Endothelial cell of umbilical vein (primary cell): ENCODE data around the gene GNGT2. TPM values are rescaled to one million over a fixed set of nuclear protein-coding genes. Genes with fewer than 3 reads are reported as not detected.
"Not testable (repeated sequence)": the region's sequence is repeated elsewhere in the genome, so short reads cannot be mapped to it uniquely, and the experiment has no call there.

Experiments used
- BruUV-seq: library from RNA; stranded (reverse); fragments of 400-500 nt; replicated peaks from 2 replicates; lab custom pipeline; 2021; lab: Mats Ljungman, UMichigan
- CTCF ChIA-PET: fragments of 300-600, 350-600 bp; sonication (Branson Sonifier 250); formaldehyde crosslinking; loops from one replicate; lab custom pipeline; 2021; ENCODE audit warnings: antibody characterized with exemption, inconsistent platforms; lab: Charles Lee
- POLR2A ChIA-PET: fragments of 300-600, 350-600 bp; sonication (Branson Sonifier 250); formaldehyde crosslinking; loops from one replicate; lab custom pipeline; 2021; ENCODE audit warnings: antibody characterized with exemption, inconsistent platforms; lab: Charles Lee
- DNase-seq: peaks from one replicate; pipeline ENCODE4 v3.0.0-alpha.2; 2011; ENCODE audit warnings: low read depth, low spot score
- FAIRE-seq: peaks from 2 replicates; lab custom pipeline; 2011; peaks lifted over from hg19 to GRCh38; lab: Jason Lieb, UNC
- H2AFZ ChIP-seq: 2 replicates; pipeline ENCODE4 v1.6.0; 2012; ENCODE audit warnings: low read depth, low read length, control low read depth, inconsistent platforms
- H3K27ac ChIP-seq: 2 replicates; pipeline ENCODE4 v1.5.1; 2011; ENCODE audit warnings: low read depth, mild to moderate bottlenecking, control low read depth, low read length, moderate library complexity; ENCODE audit not compliant: insufficient read depth
- H3K27me3 ChIP-seq, 2 experiments: 2 replicates each; pipeline versions ENCODE4 v1.6.0 to v1.6.1; 2011; ENCODE audit warnings: low read length in 2 of 2, mixed read lengths in 1 of 2; ENCODE audit not compliant: control insufficient read depth in 2 of 2, insufficient read depth in 2 of 2
- H3K36me3 ChIP-seq, 2 experiments: 2 replicates in 1 of 2; 3 replicates in 1 of 2; pipeline ENCODE4 v1.5.1; 2011; ENCODE audit warnings: low read length in 2 of 2, mild to moderate bottlenecking in 1 of 2, moderate library complexity in 1 of 2; ENCODE audit not compliant: control insufficient read depth in 2 of 2, insufficient read depth in 2 of 2; ENCODE audit errors: extremely low read depth in 1 of 2
- H3K4me1 ChIP-seq: 3 replicates; pipeline ENCODE4 v1.5.1; 2011; ENCODE audit warnings: mild to moderate bottlenecking, low read length; ENCODE audit not compliant: control insufficient read depth, insufficient read depth; ENCODE audit errors: extremely low read depth
- H3K4me2 ChIP-seq: 2 replicates; pipeline ENCODE4 v1.6.1; 2011; ENCODE audit warnings: low read length, control low read depth, mixed read lengths; ENCODE audit not compliant: insufficient read depth
- H3K4me3 ChIP-seq, 3 experiments: fragments of 200-600 bp in 1 of 3; sonication (generic), shearing (Covaris generic) in 1 of 3; replicated peaks in 1 of 3; 2 replicates each; pipeline ENCODE4 v1.5.1; 2011 to 2016; ENCODE audit warnings: control low read depth in 3 of 3, low read length in 3 of 3, mild to moderate bottlenecking in 2 of 3, inconsistent platforms in 1 of 3, low read depth in 1 of 3, moderate library complexity in 1 of 3; ENCODE audit not compliant: insufficient read depth in 1 of 3
- H3K79me2 ChIP-seq: 2 replicates; pipeline ENCODE4 v1.6.0; 2012; ENCODE audit warnings: low read length, inconsistent platforms; ENCODE audit not compliant: control insufficient read depth, insufficient read depth
- H3K9ac ChIP-seq: replicated peaks from 2 replicates; pipeline ENCODE3; 2011; ENCODE audit warnings: low read length, control low read depth; ENCODE audit not compliant: insufficient read depth; ENCODE audit errors: extremely low read depth
- H3K9me1 ChIP-seq: replicated peaks from 3 replicates; pipeline ENCODE4 v1.6.0; 2011; ENCODE audit warnings: mild to moderate bottlenecking, low read length; ENCODE audit not compliant: control insufficient read depth, insufficient read depth; ENCODE audit errors: extremely low read depth
- H3K9me3 ChIP-seq: replicated peaks from 2 replicates; pipeline ENCODE4 v1.5.1; 2012; ENCODE audit warnings: low read length, inconsistent platforms; ENCODE audit not compliant: control insufficient read depth, insufficient read depth
- H4K20me1 ChIP-seq: replicated peaks from 2 replicates; pipeline ENCODE3; 2011; ENCODE audit warnings: mild to moderate bottlenecking, low read length; ENCODE audit not compliant: control insufficient read depth, insufficient read depth; ENCODE audit errors: extremely low read depth
- FOS ChIP-seq: IDR thresholded peaks from 2 replicates; pipeline ENCODE4 v1.6.1; 2011; ENCODE audit warnings: mild to moderate bottlenecking, low read length, moderate library complexity, borderline replicate concordance; ENCODE audit not compliant: insufficient read depth
- dilution Hi-C: fragments of 300-500 bp; cut with MboI; formaldehyde crosslinking; loops from one replicate; pipeline ENCODE4 v1.15.0; 2019; ENCODE audit warnings: low sequenced_read_pairs; ENCODE audit not compliant: extremely low pct_ligation_motif_present
- intact Hi-C: fragments of 100-400 bp; cut with micrococcal nuclease; formaldehyde crosslinking; loops from one replicate; pipeline ENCODE4 v1.10.0; 2022
- polyA plus RNA-seq, 4 experiments: library from polyadenylated mRNA; depleted of rRNA in 3 of 4; stranded (reverse) in 3 of 4; unstranded in 1 of 4; fragments of >200 nt; gene quantifications; 2 replicates each; pipeline versions ENCODE4 v1.2.1 to v1.2.3, GENCODE V29; 2011 to 2012; ENCODE audit warnings: missing spikeins in 1 of 4
- total RNA-seq: library from RNA; stranded (reverse); gene quantifications from 2 replicates; pipeline ENCODE4 v1.2.3, GENCODE V29; 2021
- TF ChIP-seq, protein P1 (sequence below), 2 donors: IDR thresholded peaks; 1 replicate in 1 of 2; 2 replicates in 1 of 2; pipeline ENCODE4 v1.5.1; 2011; ENCODE audit warnings: low read length in 2 of 2, mild to moderate bottlenecking in 2 of 2, moderate library complexity in 2 of 2, control low read depth in 1 of 2, inconsistent platforms in 1 of 2, low read depth in 1 of 2; ENCODE audit not compliant: insufficient read depth in 1 of 2; ENCODE audit errors: extremely low read depth in 1 of 2

GNGT2 gene
- total and polyA plus RNA-seq, 2 donors (not counting 3 experiments of a cell fraction or from before 2014, with no cell fraction given) = 2.8 to 3.8 TPM

DNA sequence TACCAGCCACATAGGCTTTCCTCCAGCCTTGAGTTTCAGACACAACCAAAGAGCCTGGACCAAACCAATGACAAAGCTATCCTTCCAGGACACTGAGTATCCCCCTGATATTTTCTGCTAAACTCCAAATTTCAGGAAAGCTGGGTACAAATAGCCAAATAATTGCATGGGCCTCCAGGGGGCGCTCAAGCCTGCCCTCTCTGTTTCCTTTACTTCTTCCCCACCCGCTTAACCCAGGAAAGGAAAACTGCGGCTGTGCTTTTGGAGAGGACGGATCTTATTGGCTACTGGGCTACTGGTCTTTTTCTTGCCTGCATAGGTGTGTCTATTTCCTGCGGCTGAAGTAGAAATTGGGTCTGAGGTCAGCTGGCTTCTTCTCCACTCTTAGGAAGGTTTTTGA is 30.1 kb downstream of the GNGT2 start:
- TF ChIP-seq FOS = no peak
- TF ChIP-seq, protein P1, sequence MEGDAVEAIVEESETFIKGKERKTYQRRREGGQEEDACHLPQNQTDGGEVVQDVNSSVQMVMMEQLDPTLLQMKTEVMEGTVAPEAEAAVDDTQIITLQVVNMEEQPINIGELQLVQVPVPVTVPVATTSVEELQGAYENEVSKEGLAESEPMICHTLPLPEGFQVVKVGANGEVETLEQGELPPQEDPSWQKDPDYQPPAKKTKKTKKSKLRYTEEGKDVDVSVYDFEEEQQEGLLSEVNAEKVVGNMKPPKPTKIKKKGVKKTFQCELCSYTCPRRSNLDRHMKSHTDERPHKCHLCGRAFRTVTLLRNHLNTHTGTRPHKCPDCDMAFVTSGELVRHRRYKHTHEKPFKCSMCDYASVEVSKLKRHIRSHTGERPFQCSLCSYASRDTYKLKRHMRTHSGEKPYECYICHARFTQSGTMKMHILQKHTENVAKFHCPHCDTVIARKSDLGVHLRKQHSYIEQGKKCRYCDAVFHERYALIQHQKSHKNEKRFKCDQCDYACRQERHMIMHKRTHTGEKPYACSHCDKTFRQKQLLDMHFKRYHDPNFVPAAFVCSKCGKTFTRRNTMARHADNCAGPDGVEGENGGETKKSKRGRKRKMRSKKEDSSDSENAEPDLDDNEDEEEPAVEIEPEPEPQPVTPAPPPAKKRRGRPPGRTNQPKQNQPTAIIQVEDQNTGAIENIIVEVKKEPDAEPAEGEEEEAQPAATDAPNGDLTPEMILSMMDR (IDR thresholded peaks at IDR 0.05; ENCODE audit: extremely low read depth in 1 of 2, insufficient read depth in 1 of 2, low read depth in 1 of 2, low read length in 2 of 2) = peak; percentile 90 to 96
- H3K27ac ChIP-seq = no peak overlapping the region
- peak; percentile 95 for FAIRE-seq
- CTCF ChIA-PET = interaction anchor here (0.6 to 4.3 kb wide), 26 partner anchors 9 to 148 kb away, joined by 3 to 103 read pairs (median 5); partner anchors contain the start of gene PHOSPHO1
- H3K4me3 ChIP-seq = no peak overlapping the region
- no peak overlapping the region for H3K4me2 ChIP-seq
- intact Hi-C loops (loop anchor here (1.0 kb wide), 2 partner anchors 47 to 110 kb away; no protein-coding TSS in a partner anchor), dilution Hi-C loops (no loop called here)
- POLR2A ChIA-PET = interaction anchor here (0.7 kb wide), 1 partner anchor 15 kb away, joined by 8 read pairs; no protein-coding TSS in a partner anchor
- no peaks in the 10 kb centered on the region for H3K9me1 ChIP-seq
- DNase-seq = peak; percentile 63
- no TSS peak for BruUV-seq
- H3K79me2 ChIP-seq = no peaks in the 10 kb centered on the region
- H2AFZ ChIP-seq = no peak overlapping the region
- no peak overlapping the region for H3K9ac ChIP-seq
- H4K20me1 ChIP-seq = no peaks in the 10 kb centered on the region
- H3K27me3 ChIP-seq = no peaks in the 10 kb centered on the region
- H3K4me1 ChIP-seq = no peaks in the 10 kb centered on the region
- H3K9me3 ChIP-seq = no peaks in the 10 kb centered on the region
- no peaks in the 10 kb centered on the region for H3K36me3 ChIP-seq

DNA sequence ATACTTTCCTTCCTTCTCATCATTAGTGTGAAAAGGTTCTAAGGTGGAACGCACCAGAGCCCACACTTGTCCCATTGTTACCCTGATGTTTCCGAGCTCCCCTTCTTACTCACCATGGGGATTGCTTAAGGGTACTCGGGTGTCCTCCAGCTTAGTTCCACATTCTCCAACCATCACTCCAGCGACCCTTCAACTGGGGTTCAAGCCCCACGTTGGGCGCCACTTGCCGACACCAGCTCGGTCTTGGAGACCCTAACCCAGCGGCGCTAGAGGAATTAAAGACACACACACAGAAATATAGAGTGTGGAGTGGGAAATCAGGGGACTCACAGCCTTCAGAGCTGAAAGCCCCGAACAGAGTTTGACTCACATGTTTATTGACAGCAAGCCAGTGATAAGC is 34.4 kb downstream of the GNGT2 start:
- FAIRE-seq, H3K79me2 ChIP-seq, POLR2A ChIA-PET, H3K36me3 ChIP-seq, H3K4me2 ChIP-seq, intact Hi-C loops, H3K4me3 ChIP-seq, H3K4me1 ChIP-seq, H3K27me3 ChIP-seq, H2AFZ ChIP-seq, H3K9ac ChIP-seq, BruUV-seq, DNase-seq, CTCF ChIA-PET, H3K27ac ChIP-seq, H3K9me1 ChIP-seq, H4K20me1 ChIP-seq, dilution Hi-C loops, H3K9me3 ChIP-seq: not testable (repeated sequence)

DNA sequence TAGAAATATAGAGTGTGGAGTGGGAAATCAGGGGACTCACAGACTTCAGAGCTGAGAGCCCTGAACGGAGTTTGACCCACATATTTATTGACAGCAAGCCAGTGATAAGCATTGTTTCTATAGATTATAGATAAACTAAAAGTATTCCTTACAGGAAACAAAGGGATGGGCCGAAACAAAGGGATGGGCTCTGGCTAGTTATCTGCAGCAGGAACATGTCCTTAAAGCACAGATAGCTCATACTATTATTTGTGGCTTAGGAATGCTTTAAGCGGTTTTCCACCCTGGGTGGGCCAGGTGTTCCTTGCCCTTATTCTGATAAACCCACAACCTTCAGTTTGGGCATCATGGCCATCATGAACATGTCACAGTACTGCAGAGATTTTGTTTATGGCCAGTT is 39.7 kb downstream of the GNGT2 start:
- H3K36me3 ChIP-seq, H3K4me1 ChIP-seq, BruUV-seq, H3K4me2 ChIP-seq, H3K9ac ChIP-seq, intact Hi-C loops, DNase-seq, H3K4me3 ChIP-seq, H3K9me1 ChIP-seq, H4K20me1 ChIP-seq, H3K79me2 ChIP-seq, dilution Hi-C loops, POLR2A ChIA-PET, H3K27ac ChIP-seq, H2AFZ ChIP-seq, FAIRE-seq, H3K9me3 ChIP-seq: not testable (repeated sequence)
- H3K27me3 ChIP-seq = peaks cover 14 to 15% of the 10 kb centered on the region in 2 experiments
- CTCF ChIA-PET = interaction anchor here (1.0 to 1.3 kb wide), 3 partner anchors 9 to 56 kb away, joined by 3 to 7 read pairs (median 4); no protein-coding TSS in a partner anchor
